ENCODE data around the gene SLC9A7. TPM values are rescaled to one million over a fixed set of nuclear protein-coding genes. Genes with fewer than 3 reads are reported as not detected.

The SLC9A7 gene
- total and polyA plus RNA-seq, 2 donors (not counting 3 experiments of a cell fraction or from before 2014, with no cell fraction given) = 4.6 to 7.5 TPM

- no peaks in the 10 kb centered on the region for H3K9me3 ChIP-seq (replicated peaks; ENCODE audit: control insufficient read depth, insufficient read depth, low read length)
- TF ChIP-seq FOS (IDR thresholded peaks at IDR 0.05; ENCODE audit: borderline replicate concordance, insufficient read depth, low read length) (no peak), GATA2 (IDR thresholded peaks at IDR 0.05; ENCODE audit: insufficient read depth, insufficient read length, low read depth, low read length) (no peak), MAX (IDR thresholded peaks at IDR 0.05; ENCODE audit: insufficient read depth, insufficient read length) (no peak), POLR2A (IDR thresholded peaks at IDR 0.05; ENCODE audit: low read depth, low read length) (no peak), JUN (IDR thresholded peaks at IDR 0.05; ENCODE audit: borderline replicate concordance, insufficient read depth, insufficient read length, low read depth) (no peak), EZH2 (IDR thresholded peaks at IDR 0.05; ENCODE audit: borderline replicate concordance, low read depth, low read length, severe bottlenecking) (no peak), POLR2AphosphoS5 (IDR thresholded peaks at IDR 0.05; ENCODE audit: insufficient read depth, low read depth, low read length) (no peak), CTCF (IDR thresholded peaks at IDR 0.05; ENCODE audit: extremely low read depth in 1 of 2, insufficient read depth in 1 of 2, low read depth in 1 of 2, low read length in 2 of 2) (no peak), MYC (IDR thresholded peaks at IDR 0.05; ENCODE audit: low read depth, low read length) (no peak)
- dilution Hi-C loops (cut with MboI; ENCODE audit: extremely low pct_ligation_motif_present, low sequenced_read_pairs) (no loop called here), intact Hi-C loops (cut with micrococcal nuclease) (loop anchor here (10.0 kb wide), 1 partner anchor 113 kb away; no protein-coding TSS in a partner anchor)
- POLR2A ChIA-PET = no interaction called here
- no peaks in the 10 kb centered on the region for H3K27me3 ChIP-seq (ENCODE audit: control insufficient read depth in 2 of 2, insufficient read depth in 2 of 2, low read length in 2 of 2)
- no peaks in the 10 kb centered on the region for H4K20me1 ChIP-seq (replicated peaks; ENCODE audit: control insufficient read depth, extremely low read depth, insufficient read depth, low read length)
- no peaks in the 10 kb centered on the region for H3K79me2 ChIP-seq (ENCODE audit: control insufficient read depth, insufficient read depth, low read length)
- FAIRE-seq (no peak), DNase-seq (ENCODE audit: low read depth, low spot score) (no peak)
- no TSS peak for BruUV-seq (replicated peaks)
- no peak overlapping the region for H3K4me3 ChIP-seq (replicated peaks in 1 of 3; ENCODE audit: insufficient read depth in 1 of 3, low read depth in 1 of 3, low read length in 3 of 3)
- H3K9ac ChIP-seq (replicated peaks; ENCODE audit: extremely low read depth, insufficient read depth, low read length) = no peak overlapping the region
- H3K36me3 ChIP-seq (ENCODE audit: control insufficient read depth in 2 of 2, extremely low read depth in 1 of 2, insufficient read depth in 2 of 2, low read length in 2 of 2) = no peaks in the 10 kb centered on the region
- no peaks in the 10 kb centered on the region for H3K4me1 ChIP-seq (ENCODE audit: control insufficient read depth, extremely low read depth, insufficient read depth, low read length)
- H3K4me2 ChIP-seq (ENCODE audit: insufficient read depth, low read length) = no peak overlapping the region
- no peaks in the 10 kb centered on the region for H3K9me1 ChIP-seq (replicated peaks; ENCODE audit: control insufficient read depth, extremely low read depth, insufficient read depth, low read length)
- no peak overlapping the region for H3K27ac ChIP-seq (ENCODE audit: insufficient read depth, low read depth, low read length)
- CTCF ChIA-PET = interaction anchor here (1.1 kb wide), 1 partner anchor 15 kb away, joined by 3 read pairs; no protein-coding TSS in a partner anchor
- no peak overlapping the region for H2AFZ ChIP-seq (ENCODE audit: low read depth, low read length)
Observed at GRCh38 chrX:46681849-46682248, 77.1 kb downstream of the SLC9A7 start.
